ENCODE data around the gene GALNT10. TPM values are rescaled to one million over a fixed set of nuclear protein-coding genes. Genes with fewer than 3 reads are reported as not detected.

Gene GALNT10
- polyA plus RNA-seq, 1 donor (not counting 4 experiments of a cell fraction or from before 2014, with no cell fraction given): 17.9 TPM

GRCh38 chr5:154240595-154240994, 50.1 kb downstream of the GALNT10 start:
- FAIRE-seq (no peak), DNase-seq (ENCODE audit: low read depth, low spot score) (no peak)
- no peaks in the 10 kb centered on the region for H3K27me3 ChIP-seq (ENCODE audit: control insufficient read depth, extremely low read depth, insufficient read depth, low read length)
- no peaks in the 10 kb centered on the region for H3K9me3 ChIP-seq (ENCODE audit: control insufficient read depth, low read depth, low read length)
- H3K4me1 ChIP-seq (ENCODE audit: control insufficient read depth, extremely low read depth, insufficient read depth, low read length): no peaks in the 10 kb centered on the region
- no peaks in the 10 kb centered on the region for H3K36me3 ChIP-seq (ENCODE audit: control insufficient read depth in 2 of 2, extremely low read depth in 1 of 2, insufficient read depth in 2 of 2, low read length in 2 of 2)
- H3K9ac ChIP-seq (ENCODE audit: control insufficient read depth, extremely low read depth, insufficient read depth, low read length): no peak overlapping the region
- TF ChIP-seq, protein P1, sequence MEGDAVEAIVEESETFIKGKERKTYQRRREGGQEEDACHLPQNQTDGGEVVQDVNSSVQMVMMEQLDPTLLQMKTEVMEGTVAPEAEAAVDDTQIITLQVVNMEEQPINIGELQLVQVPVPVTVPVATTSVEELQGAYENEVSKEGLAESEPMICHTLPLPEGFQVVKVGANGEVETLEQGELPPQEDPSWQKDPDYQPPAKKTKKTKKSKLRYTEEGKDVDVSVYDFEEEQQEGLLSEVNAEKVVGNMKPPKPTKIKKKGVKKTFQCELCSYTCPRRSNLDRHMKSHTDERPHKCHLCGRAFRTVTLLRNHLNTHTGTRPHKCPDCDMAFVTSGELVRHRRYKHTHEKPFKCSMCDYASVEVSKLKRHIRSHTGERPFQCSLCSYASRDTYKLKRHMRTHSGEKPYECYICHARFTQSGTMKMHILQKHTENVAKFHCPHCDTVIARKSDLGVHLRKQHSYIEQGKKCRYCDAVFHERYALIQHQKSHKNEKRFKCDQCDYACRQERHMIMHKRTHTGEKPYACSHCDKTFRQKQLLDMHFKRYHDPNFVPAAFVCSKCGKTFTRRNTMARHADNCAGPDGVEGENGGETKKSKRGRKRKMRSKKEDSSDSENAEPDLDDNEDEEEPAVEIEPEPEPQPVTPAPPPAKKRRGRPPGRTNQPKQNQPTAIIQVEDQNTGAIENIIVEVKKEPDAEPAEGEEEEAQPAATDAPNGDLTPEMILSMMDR (optimal IDR thresholded peaks at IDR 0.05 in 1 of 3, IDR thresholded peaks at IDR 0.05 in 1 of 3, conservative IDR thresholded peaks at IDR 0.05 in 1 of 3; ENCODE audit: extremely low read depth in 1 of 3, insufficient read depth in 2 of 3, low read length in 3 of 3): no peak
- TF ChIP-seq EZH2 (IDR thresholded peaks at IDR 0.05; ENCODE audit: low read length): no peak
- H3K27ac ChIP-seq (ENCODE audit: control insufficient read depth, insufficient read depth, low read length): no peak overlapping the region
- no peaks in the 10 kb centered on the region for H4K20me1 ChIP-seq (ENCODE audit: control insufficient read depth, extremely low read depth, insufficient read depth, low read length)
- no peak overlapping the region for H3K4me2 ChIP-seq (ENCODE audit: control insufficient read depth, extremely low read depth, insufficient read depth, low read depth, low read length)
- no peaks in the 10 kb centered on the region for H3K79me2 ChIP-seq (ENCODE audit: control insufficient read depth, insufficient read depth, low read length)
- no peaks in the 10 kb centered on the region for H3K9me1 ChIP-seq (ENCODE audit: control insufficient read depth, extremely low read depth, insufficient read depth, low read length)
- no peak overlapping the region for H2AFZ ChIP-seq (ENCODE audit: control insufficient read depth, low read length)
- dilution Hi-C loops (cut with MboI; ENCODE audit: extremely low pct_ligation_motif_present, low sequenced_read_pairs): no loop called here
- no peak overlapping the region for H3K4me3 ChIP-seq (ENCODE audit: control insufficient read depth in 2 of 3, extremely low read depth in 1 of 3, insufficient read depth in 2 of 3, low read depth in 1 of 3, low read length in 3 of 3)

- dilution Hi-C loops (cut with MboI; ENCODE audit: extremely low pct_ligation_motif_present, low sequenced_read_pairs): no loop called here
- FAIRE-seq (no peak), DNase-seq (ENCODE audit: low read depth, low spot score) (no peak)
- Histone ChIP-seq H3K27me3 (ENCODE audit: control insufficient read depth, extremely low read depth, insufficient read depth, low read length) (no peaks in the 10 kb centered on the region), H3K4me2 (ENCODE audit: control insufficient read depth, extremely low read depth, insufficient read depth, low read depth, low read length) (no peak overlapping the region), H3K36me3 (ENCODE audit: control insufficient read depth in 2 of 2, extremely low read depth in 1 of 2, insufficient read depth in 2 of 2, low read length in 2 of 2) (no peaks in the 10 kb centered on the region), H3K4me3 (ENCODE audit: control insufficient read depth in 2 of 3, extremely low read depth in 1 of 3, insufficient read depth in 2 of 3, low read depth in 1 of 3, low read length in 3 of 3) (no peak overlapping the region), H3K4me1 (ENCODE audit: control insufficient read depth, extremely low read depth, insufficient read depth, low read length) (no peaks in the 10 kb centered on the region), H3K27ac (ENCODE audit: control insufficient read depth, insufficient read depth, low read length) (no peak overlapping the region), H4K20me1 (ENCODE audit: control insufficient read depth, extremely low read depth, insufficient read depth, low read length) (no peaks in the 10 kb centered on the region), H2AFZ (ENCODE audit: control insufficient read depth, low read length) (no peak overlapping the region), H3K79me2 (ENCODE audit: control insufficient read depth, insufficient read depth, low read length) (no peaks in the 10 kb centered on the region), H3K9me3 (ENCODE audit: control insufficient read depth, low read depth, low read length) (no peaks in the 10 kb centered on the region), H3K9me1 (ENCODE audit: control insufficient read depth, extremely low read depth, insufficient read depth, low read length) (no peaks in the 10 kb centered on the region), H3K9ac (ENCODE audit: control insufficient read depth, extremely low read depth, insufficient read depth, low read length) (no peak overlapping the region)
- TF ChIP-seq EZH2 (IDR thresholded peaks at IDR 0.05; ENCODE audit: low read length): no peak
- TF ChIP-seq, protein P1 (optimal IDR thresholded peaks at IDR 0.05 in 1 of 3, IDR thresholded peaks at IDR 0.05 in 1 of 3, conservative IDR thresholded peaks at IDR 0.05 in 1 of 3; ENCODE audit: extremely low read depth in 1 of 3, insufficient read depth in 2 of 3, low read length in 3 of 3): no peak
Observed at GRCh38 chr5:154241021-154241420, 50.5 kb downstream of the GALNT10 start.

Measured in keratinocyte (primary cell).